ENCODE measurements around the gene LRRC2. TPM values are rescaled to one million over a fixed set of nuclear protein-coding genes. Genes with fewer than 3 reads are reported as not detected.
A peak's percentile ranks its signal among the peaks of the same experiment; 100 is the strongest.

The LRRC2 gene
- total RNA-seq, 1 donor: 7.9 TPM

DNA sequence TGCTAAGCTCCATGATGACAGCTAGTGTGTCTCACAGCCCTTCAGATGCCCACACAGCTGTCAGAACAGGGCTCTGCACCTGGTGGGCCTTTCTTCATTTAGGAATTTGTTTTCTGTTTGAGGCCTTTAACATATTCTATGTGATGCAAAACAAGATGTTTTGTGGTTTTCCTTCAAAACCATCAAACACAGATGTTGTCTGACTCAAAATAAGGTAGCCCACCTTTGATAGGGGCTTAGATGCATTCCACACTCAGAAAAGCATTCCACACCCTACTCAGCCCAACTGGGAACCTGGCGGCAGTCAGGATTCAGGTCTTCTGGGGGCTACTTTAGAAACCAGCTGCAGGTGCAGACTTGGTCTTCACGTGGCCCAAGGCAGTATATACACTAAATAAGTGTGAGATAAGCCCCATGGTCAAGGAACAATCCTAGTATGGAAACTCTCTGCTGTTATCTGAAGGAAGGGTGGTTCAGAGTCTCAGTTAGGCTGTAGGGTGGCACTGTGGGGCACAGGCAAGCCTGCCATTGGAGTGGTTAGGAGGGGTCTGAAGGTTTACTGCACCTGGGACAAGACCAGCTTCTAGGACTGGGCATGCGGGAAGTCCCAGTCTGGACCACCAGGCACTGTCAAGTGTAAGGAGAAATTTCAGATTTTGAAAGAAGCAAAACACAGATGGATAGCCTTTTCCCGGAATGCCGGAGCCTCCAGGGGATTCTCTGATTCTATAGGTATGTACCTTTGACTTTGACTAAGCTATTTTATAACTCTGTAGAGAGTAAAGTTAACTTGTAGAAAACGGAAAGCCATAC lies 20.1 kb downstream of the LRRC2 start:
- no peak overlapping the region for H3K4me3 ChIP-seq (ENCODE audit: low read depth, low read length)
- TF ChIP-seq, protein P1, sequence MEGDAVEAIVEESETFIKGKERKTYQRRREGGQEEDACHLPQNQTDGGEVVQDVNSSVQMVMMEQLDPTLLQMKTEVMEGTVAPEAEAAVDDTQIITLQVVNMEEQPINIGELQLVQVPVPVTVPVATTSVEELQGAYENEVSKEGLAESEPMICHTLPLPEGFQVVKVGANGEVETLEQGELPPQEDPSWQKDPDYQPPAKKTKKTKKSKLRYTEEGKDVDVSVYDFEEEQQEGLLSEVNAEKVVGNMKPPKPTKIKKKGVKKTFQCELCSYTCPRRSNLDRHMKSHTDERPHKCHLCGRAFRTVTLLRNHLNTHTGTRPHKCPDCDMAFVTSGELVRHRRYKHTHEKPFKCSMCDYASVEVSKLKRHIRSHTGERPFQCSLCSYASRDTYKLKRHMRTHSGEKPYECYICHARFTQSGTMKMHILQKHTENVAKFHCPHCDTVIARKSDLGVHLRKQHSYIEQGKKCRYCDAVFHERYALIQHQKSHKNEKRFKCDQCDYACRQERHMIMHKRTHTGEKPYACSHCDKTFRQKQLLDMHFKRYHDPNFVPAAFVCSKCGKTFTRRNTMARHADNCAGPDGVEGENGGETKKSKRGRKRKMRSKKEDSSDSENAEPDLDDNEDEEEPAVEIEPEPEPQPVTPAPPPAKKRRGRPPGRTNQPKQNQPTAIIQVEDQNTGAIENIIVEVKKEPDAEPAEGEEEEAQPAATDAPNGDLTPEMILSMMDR (IDR thresholded peaks at IDR 0.05; ENCODE audit: insufficient read depth, low read length): no peak
- no peak for DNase-seq (ENCODE audit: low read depth)

DNA sequence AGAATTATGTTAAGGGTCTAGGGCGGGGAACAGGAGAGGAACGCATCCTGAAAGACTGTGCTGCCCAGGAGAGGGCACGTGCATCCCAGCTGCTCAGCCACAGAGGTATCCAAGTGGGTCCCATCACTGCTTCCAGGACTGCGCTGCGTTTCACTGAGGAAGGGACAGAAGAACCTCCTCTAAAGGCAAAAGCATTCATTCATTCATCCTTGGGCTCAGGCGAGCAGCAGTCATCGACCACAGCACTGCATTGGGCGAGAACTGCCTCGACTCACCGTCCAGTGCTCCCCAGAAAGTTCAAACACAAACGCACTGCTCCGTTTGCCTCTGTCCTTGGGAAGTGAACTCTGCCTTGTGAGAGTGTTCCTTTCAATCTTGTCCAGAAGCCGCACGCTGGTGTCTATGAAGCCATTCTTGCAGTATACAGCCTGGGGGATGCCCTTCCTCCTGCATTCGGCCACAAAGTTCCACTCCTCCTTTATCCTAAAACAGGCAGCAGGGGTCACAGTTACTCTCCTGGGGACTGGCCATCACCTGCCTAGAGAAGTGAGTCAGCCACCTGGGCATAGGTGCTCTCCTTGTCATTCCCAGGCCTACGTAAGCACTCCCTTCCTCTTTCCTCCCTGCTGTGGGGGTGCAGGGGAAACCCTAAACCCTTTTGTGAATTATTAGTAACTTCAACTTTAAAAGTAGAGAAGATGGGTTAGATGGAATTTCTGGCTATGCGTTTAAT lies 21.2 kb downstream of the LRRC2 start:
- no peak overlapping the region for H3K4me3 ChIP-seq (ENCODE audit: low read depth, low read length)
- no peak for DNase-seq (ENCODE audit: low read depth)
- TF ChIP-seq, protein P1 (IDR thresholded peaks at IDR 0.05; ENCODE audit: insufficient read depth, low read length): no peak

DNA sequence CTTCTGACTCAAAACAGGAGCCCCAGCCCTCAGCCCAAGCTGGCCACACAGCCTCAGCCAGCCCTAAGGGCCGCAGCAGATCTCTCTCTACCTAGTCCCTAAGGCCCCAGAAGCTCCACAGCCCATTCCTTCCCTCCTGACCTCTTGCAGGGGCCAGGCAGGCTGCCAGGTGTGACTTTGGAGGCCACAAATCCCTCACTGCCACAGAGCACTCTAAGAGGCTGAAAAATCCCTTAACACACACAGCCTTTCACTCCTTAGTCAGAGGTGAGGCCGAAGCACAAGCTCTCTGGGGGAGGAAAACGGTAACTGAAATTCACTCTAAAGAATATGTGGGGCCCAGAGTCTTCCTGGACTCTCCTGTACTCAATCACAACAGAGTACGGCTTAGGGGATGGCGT lies 23.3 kb downstream of the LRRC2 start:
- H3K4me3 ChIP-seq (ENCODE audit: low read depth, low read length): no peak overlapping the region
- no peak for DNase-seq (ENCODE audit: low read depth)
- TF ChIP-seq, protein P1 (IDR thresholded peaks at IDR 0.05; ENCODE audit: insufficient read depth, low read length): no peak

DNA sequence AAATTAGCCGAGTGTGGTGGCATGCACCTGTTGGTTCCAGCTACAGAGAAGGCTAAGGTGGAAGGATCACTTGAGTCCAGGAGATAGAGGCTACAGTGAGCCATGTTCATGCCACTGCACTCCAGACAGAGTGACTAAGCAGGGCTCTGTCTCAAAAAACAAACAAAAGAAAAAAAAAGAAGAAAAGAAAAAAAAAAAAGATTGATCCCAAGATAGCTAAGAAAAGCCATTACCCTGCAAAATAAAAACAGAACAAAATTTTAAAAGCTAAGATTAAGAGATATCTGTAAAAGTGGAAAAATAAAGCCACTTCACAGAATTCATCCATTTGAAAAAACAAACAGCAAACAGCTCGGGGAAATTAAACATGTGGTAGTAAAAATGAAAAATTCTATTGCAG lies 23.8 kb downstream of the LRRC2 start:
- no peak overlapping the region for H3K4me3 ChIP-seq (ENCODE audit: low read depth, low read length)
- DNase-seq (ENCODE audit: low read depth): peak; percentile 20
- TF ChIP-seq, protein P1 (IDR thresholded peaks at IDR 0.05; ENCODE audit: insufficient read depth, low read length): no peak

DNA sequence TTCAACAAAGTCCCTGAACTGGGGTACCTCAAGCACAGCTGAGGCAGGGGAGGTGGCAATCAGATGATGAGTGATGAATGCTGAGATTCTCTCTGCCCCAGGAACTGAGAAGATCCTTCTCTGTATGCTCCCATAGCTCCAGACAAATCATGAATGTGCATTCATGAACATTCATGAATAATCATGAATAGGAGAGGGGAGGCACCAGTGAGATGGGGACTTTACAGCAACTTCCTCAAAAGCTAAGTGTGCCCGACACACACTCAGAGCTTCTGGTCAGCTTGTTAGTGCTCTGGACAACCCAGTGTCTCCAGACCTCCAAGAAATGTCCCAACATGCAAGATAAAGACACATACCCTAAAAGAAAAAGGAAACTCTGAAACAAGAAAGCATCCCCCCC lies 24.3 kb downstream of the LRRC2 start:
- DNase-seq (ENCODE audit: low read depth): no peak
- TF ChIP-seq, protein P1 (IDR thresholded peaks at IDR 0.05; ENCODE audit: insufficient read depth, low read length): no peak
- H3K4me3 ChIP-seq (ENCODE audit: low read depth, low read length): no peak overlapping the region

DNA sequence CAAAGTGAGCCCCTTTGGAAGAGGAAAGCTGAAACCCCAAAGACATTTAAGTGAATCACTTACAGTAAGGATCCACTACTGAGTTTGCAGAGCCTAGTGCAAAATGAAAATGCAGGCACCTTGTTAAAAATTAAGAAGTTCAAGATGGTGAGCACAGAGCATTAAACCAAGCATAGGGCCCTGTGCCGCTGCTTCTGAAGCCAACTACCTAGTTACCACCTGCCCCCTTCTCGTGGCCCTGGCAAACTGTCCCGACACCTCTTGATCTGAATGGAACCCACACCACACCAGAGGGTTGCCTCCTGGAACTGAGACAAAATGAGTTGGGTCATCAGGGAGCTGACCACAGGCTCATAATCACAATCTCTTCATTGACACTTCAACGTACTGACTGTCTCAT lies 25.6 kb downstream of the LRRC2 start:
- DNase-seq (ENCODE audit: low read depth): no peak
- TF ChIP-seq, protein P1 (IDR thresholded peaks at IDR 0.05; ENCODE audit: insufficient read depth, low read length): no peak
- H3K4me3 ChIP-seq (ENCODE audit: low read depth, low read length): no peak overlapping the region

All from fibroblast of the aortic adventitia (primary cell).